Activated naive CD4-positive, alpha-beta T cell treated with anti-CD3 and anti-CD28 coated beads for 36 hours (primary cell): ENCODE results near the gene FAM111A. TPM values are rescaled to one million over a fixed set of nuclear protein-coding genes. Genes with fewer than 3 reads are reported as not detected.
"Not testable (repeated sequence)": the region's sequence is repeated elsewhere in the genome, so short reads cannot be mapped to it uniquely, and the experiment has no call there.

ENCODE experiments used
- CTCF ChIA-PET: fragments of 350-600 bp; sonication (Branson Sonifier 250); formaldehyde crosslinking; loops from one replicate; lab custom pipeline; 2021; ENCODE audit warnings: antibody characterized with exemption; lab: Charles Lee
- DNase-seq: peaks from one replicate; pipeline ENCODE4 v3.0.0-alpha.2; 2020
- H3K27ac Mint-ChIP-seq: one replicate; pipeline ENCODE4 v1.8.0; 2021; ENCODE audit warnings: mild to moderate bottlenecking, mixed read lengths
- H3K27me3 Mint-ChIP-seq: one replicate; pipeline ENCODE4 v1.8.0; 2021; ENCODE audit warnings: low read depth, mixed read lengths
- H3K36me3 Mint-ChIP-seq: one replicate; pipeline ENCODE4 v1.8.0; 2021; ENCODE audit warnings: low read depth, mixed read lengths
- H3K4me1 Mint-ChIP-seq: one replicate; pipeline ENCODE4 v1.8.0; 2021; ENCODE audit warnings: low read depth, mixed read lengths
- H3K4me3 Mint-ChIP-seq: one replicate; pipeline ENCODE4 v1.8.0; 2021; ENCODE audit warnings: mild to moderate bottlenecking, moderate library complexity, mixed read lengths
- H3K9me3 Mint-ChIP-seq: one replicate; pipeline ENCODE4 v1.8.0; 2021; ENCODE audit warnings: mixed read lengths
- intact Hi-C: fragments of 100-400 bp; cut with micrococcal nuclease; formaldehyde crosslinking; loops from one replicate; pipeline ENCODE4 v1.15.1; 2023
- total RNA-seq, 2 experiments: library from RNA; stranded (reverse); gene quantifications; one replicate each; pipeline ENCODE4 v1.2.3, GENCODE V29; 2021

The FAM111A gene
- total RNA-seq, 2 experiments from 2014 or later = 98.3 to 99.4 TPM

- no peak for DNase-seq
- intact Hi-C loops = no loop called here
- Mint-ChIP-seq H3K4me1 (peaks cover 5% of the 10 kb centered on the region), H3K4me3 (no peak overlapping the region), H3K9me3 (peaks cover 17% of the 10 kb centered on the region), H3K36me3 (peaks cover 87% of the 10 kb centered on the region), H3K27me3 (peaks cover 13% of the 10 kb centered on the region), H3K27ac (no peak overlapping the region)
- CTCF ChIA-PET = no interaction called here
Observed at GRCh38 chr11:59114344-59114743, 28.3 kb upstream of the FAM111A start.

GRCh38 chr11:59115553-59115952 is 27.1 kb upstream of the FAM111A start:
- no peak overlapping the region for H3K4me3 Mint-ChIP-seq
- CTCF ChIA-PET = no interaction called here
- H3K4me1 Mint-ChIP-seq = peaks cover 4% of the 10 kb centered on the region
- no peak for DNase-seq
- H3K9me3 Mint-ChIP-seq = peaks cover 17% of the 10 kb centered on the region
- intact Hi-C loops = no loop called here
- H3K27ac Mint-ChIP-seq = no peak overlapping the region
- peaks cover 75% of the 10 kb centered on the region for H3K36me3 Mint-ChIP-seq
- H3K27me3 Mint-ChIP-seq = peaks cover 7% of the 10 kb centered on the region

- Mint-ChIP-seq H3K27ac (no peak overlapping the region), H3K4me3 (no peak overlapping the region), H3K9me3 (peaks cover 17% of the 10 kb centered on the region), H3K4me1 (peaks cover 2% of the 10 kb centered on the region), H3K27me3 (peaks cover 7% of the 10 kb centered on the region), H3K36me3 (peaks cover 61% of the 10 kb centered on the region)
- CTCF ChIA-PET = no interaction called here
- intact Hi-C loops = no loop called here
- no peak for DNase-seq
Observed at GRCh38 chr11:59117774-59118173, 24.9 kb upstream of the FAM111A start.

- Mint-ChIP-seq H3K27me3 (peaks cover 2% of the 10 kb centered on the region), H3K4me3 (no peak overlapping the region), H3K27ac (no peak overlapping the region), H3K36me3 (peaks cover 48% of the 10 kb centered on the region), H3K9me3 (peaks cover 17% of the 10 kb centered on the region), H3K4me1 (no peaks in the 10 kb centered on the region)
- intact Hi-C loops = no loop called here
- no peak for DNase-seq
- CTCF ChIA-PET = interaction anchor here (0.7 to 1.8 kb wide), 4 partner anchors 12 to 52 kb away, joined by 3 to 7 read pairs (median 4); partner anchors contain the start of genes DTX4 and FAM111B
Observed at GRCh38 chr11:59119826-59120225, 22.8 kb upstream of the FAM111A start.

GRCh38 chr11:59135648-59136461 is 6.8 kb upstream of the FAM111A start:
- no peaks in the 10 kb centered on the region for H3K27me3 Mint-ChIP-seq
- intact Hi-C loops = loop anchor here (1.0 to 2.0 kb wide), 6 partner anchors 22 to 482 kb away; no protein-coding TSS in a partner anchor
- no peak overlapping the region for H3K27ac Mint-ChIP-seq
- peaks cover 6% of the 10 kb centered on the region for H3K4me1 Mint-ChIP-seq
- DNase-seq = peak; percentile 93
- H3K36me3 Mint-ChIP-seq = peaks cover 32% of the 10 kb centered on the region
- CTCF ChIA-PET = interaction anchor here (0.6 to 2.6 kb wide), 39 partner anchors 9 to 643 kb away, joined by 3 to 45 read pairs (median 4); partner anchors contain the start of gene FAM111B
- peaks cover 17% of the 10 kb centered on the region for H3K9me3 Mint-ChIP-seq
- H3K4me3 Mint-ChIP-seq = peak overlapping the region; percentile 26

- H3K36me3 Mint-ChIP-seq = peaks cover 25% of the 10 kb centered on the region
- intact Hi-C loops = loop anchor here (1.0 to 2.0 kb wide), 6 partner anchors 22 to 482 kb away; no protein-coding TSS in a partner anchor
- CTCF ChIA-PET = interaction anchor here (0.6 to 2.6 kb wide), 25 partner anchors 8 to 482 kb away, joined by 3 to 45 read pairs (median 5); partner anchors contain the start of gene FAM111B
- H3K27ac Mint-ChIP-seq, H3K4me3 Mint-ChIP-seq, H3K27me3 Mint-ChIP-seq, H3K9me3 Mint-ChIP-seq, DNase-seq: not testable (repeated sequence)
- peaks cover 10% of the 10 kb centered on the region for H3K4me1 Mint-ChIP-seq
Observed at GRCh38 chr11:59136551-59136950, 6.1 kb upstream of the FAM111A start.

GRCh38 chr11:59137190-59137589 is 5.5 kb upstream of the FAM111A start:
- intact Hi-C loops = loop anchor here (2.0 kb wide), 1 partner anchor 178 kb away; no protein-coding TSS in a partner anchor
- H3K36me3 Mint-ChIP-seq = peaks cover 20% of the 10 kb centered on the region
- H3K9me3 Mint-ChIP-seq = peaks cover 4% of the 10 kb centered on the region
- CTCF ChIA-PET = interaction anchor here (0.6 to 2.2 kb wide), 3 partner anchors 11 to 21 kb away, joined by 3 to 8 read pairs (median 6); no protein-coding TSS in a partner anchor
- no peak for DNase-seq
- H3K4me1 Mint-ChIP-seq = peaks cover 13% of the 10 kb centered on the region
- H3K27ac Mint-ChIP-seq = no peak overlapping the region
- no peak overlapping the region for H3K4me3 Mint-ChIP-seq
- H3K27me3 Mint-ChIP-seq = no peaks in the 10 kb centered on the region

- H3K9me3 Mint-ChIP-seq = no peaks in the 10 kb centered on the region
- no peak overlapping the region for H3K27ac Mint-ChIP-seq
- H3K27me3 Mint-ChIP-seq = no peaks in the 10 kb centered on the region
- no peak for DNase-seq
- no peak overlapping the region for H3K4me3 Mint-ChIP-seq
- CTCF ChIA-PET = interaction anchor here (2.2 kb wide), 1 partner anchor 19 kb away, joined by 8 read pairs; no protein-coding TSS in a partner anchor
- peaks cover 14% of the 10 kb centered on the region for H3K36me3 Mint-ChIP-seq
- H3K4me1 Mint-ChIP-seq = peaks cover 21% of the 10 kb centered on the region
- intact Hi-C loops = no loop called here
Observed at GRCh38 chr11:59138643-59139042, 4.0 kb upstream of the FAM111A start.

GRCh38 chr11:59141191-59141590 is 1.5 kb upstream of the FAM111A start:
- CTCF ChIA-PET = interaction anchor here (1.0 to 3.6 kb wide), 3 partner anchors 11 to 44 kb away, joined by 4 to 46 read pairs (median 6); no protein-coding TSS in a partner anchor
- intact Hi-C loops = loop anchor here (5.0 to 10.0 kb wide), 5 partner anchors 1396 to 1816 kb away; partner anchors contain the start of genes MED19, SELENOH, TMX2 and TNKS1BP1
- H3K36me3 Mint-ChIP-seq = peaks cover 22% of the 10 kb centered on the region
- H3K27me3 Mint-ChIP-seq = no peaks in the 10 kb centered on the region
- peaks cover 30% of the 10 kb centered on the region for H3K4me1 Mint-ChIP-seq
- no peaks in the 10 kb centered on the region for H3K9me3 Mint-ChIP-seq
- H3K4me3 Mint-ChIP-seq = peak overlapping the region; percentile 95
- no peak overlapping the region for H3K27ac Mint-ChIP-seq
- no peak for DNase-seq

GRCh38 chr11:59141673-59142460 is 789 bp upstream of the FAM111A start:
- CTCF ChIA-PET = interaction anchor here (0.9 to 3.6 kb wide), 4 partner anchors 16 to 465 kb away, joined by 3 to 46 read pairs (median 4); no protein-coding TSS in a partner anchor
- Mint-ChIP-seq H3K9me3 (no peaks in the 10 kb centered on the region), H3K4me1 (peaks cover 35% of the 10 kb centered on the region), H3K27ac (peak overlapping the region; percentile 91), H3K36me3 (peaks cover 26% of the 10 kb centered on the region), H3K4me3 (peak overlapping the region; percentile 95), H3K27me3 (no peaks in the 10 kb centered on the region)
- intact Hi-C loops = loop anchor here (1.0 to 10.0 kb wide), 7 partner anchors 16 to 1817 kb away; partner anchors contain the start of genes FAM111B, MED19, SELENOH and TMX2
- DNase-seq = no peak

GRCh38 chr11:59144096-59144495 is 1.4 kb downstream of the FAM111A start:
- Mint-ChIP-seq H3K9me3 (no peaks in the 10 kb centered on the region), H3K27me3 (no peaks in the 10 kb centered on the region), H3K4me1 (peaks cover 43% of the 10 kb centered on the region), H3K27ac (peak overlapping the region; percentile 91), H3K36me3 (peaks cover 44% of the 10 kb centered on the region), H3K4me3 (peak overlapping the region; percentile 95)
- CTCF ChIA-PET = interaction anchor here (0.5 to 3.3 kb wide), 9 partner anchors 8 to 629 kb away, joined by 3 to 29 read pairs (median 5); partner anchors contain the start of gene DTX4
- intact Hi-C loops = loop anchor here (1.0 to 10.0 kb wide), 11 partner anchors 8 to 1819 kb away; partner anchors contain the start of genes MED19, PATL1, SELENOH and TMX2
- DNase-seq = no peak
